ENCODE results near the gene DEFB113.

- TF ChIP-seq POLR2A (IDR thresholded peaks at IDR 0.05; ENCODE audit: low read length), result no peak
- no peak for TF ChIP-seq GATA1 (IDR thresholded peaks at IDR 0.05; ENCODE audit: low read depth, low read length)
Observed at GRCh38 chr6:49946835-49947234, 22.6 kb downstream of the DEFB113 start.
